HT-29 (cell line): Measurements from ENCODE around the gene RIN3. TPM values are rescaled to one million over a fixed set of nuclear protein-coding genes. Genes with fewer than 3 reads are reported as not detected.

Experiments
- DNase-seq: peaks from one replicate; pipeline ENCODE4 v3.0.0-alpha.2; 2015; ENCODE audit warnings: low spot score
- total RNA-seq: library from RNA; depleted of rRNA; stranded (reverse); fragments of >200 nt; shearing (Covaris generic); gene quantifications from 2 replicates; pipeline ENCODE4 v1.2.3, GENCODE V29; 2014

Gene RIN3
- total RNA-seq, 1 experiment from 2014 or later: not detected

- DNase-seq: no peak
Measured at GRCh38 chr14:92712654-92713051, 199.1 kb downstream of the RIN3 start.

GRCh38 chr14:92714739-92715307, 201.2 kb downstream of the RIN3 start:
- peak; percentile 77 for DNase-seq

- DNase-seq: no peak
Measured at GRCh38 chr14:92716131-92716530, 202.6 kb downstream of the RIN3 start.

GRCh38 chr14:92717571-92718042, 204.0 kb downstream of the RIN3 start:
- no peak for DNase-seq

- no peak for DNase-seq
Measured at GRCh38 chr14:92718664-92719063, 205.1 kb downstream of the RIN3 start.

GRCh38 chr14:92719421-92719820, 205.8 kb downstream of the RIN3 start:
- no peak for DNase-seq

GRCh38 chr14:92719890-92720323, 206.3 kb downstream of the RIN3 start:
- DNase-seq: peak; percentile 78

GRCh38 chr14:92724516-92725340, 211.1 kb downstream of the RIN3 start:
- no peak for DNase-seq

- DNase-seq: peak; percentile 79
Measured at GRCh38 chr14:92726135-92726932, 212.8 kb downstream of the RIN3 start.

- DNase-seq: no peak
Measured at GRCh38 chr14:92726933-92727262, 213.3 kb downstream of the RIN3 start.

- DNase-seq: no peak
Measured at GRCh38 chr14:92728759-92729364, 215.3 kb downstream of the RIN3 start.

GRCh38 chr14:92729634-92730358, 216.2 kb downstream of the RIN3 start:
- peak; percentile 11 for DNase-seq

- DNase-seq: no peak
Measured at GRCh38 chr14:92731622-92732115, 218.1 kb downstream of the RIN3 start.

GRCh38 chr14:92733007-92733406, 219.4 kb downstream of the RIN3 start:
- DNase-seq: no peak

- DNase-seq: no peak
Measured at GRCh38 chr14:92734618-92735017, 221.0 kb downstream of the RIN3 start.

GRCh38 chr14:92735344-92735743, 221.8 kb downstream of the RIN3 start:
- DNase-seq: no peak

- peak; percentile 42 for DNase-seq
Measured at GRCh38 chr14:92737206-92737605, 223.6 kb downstream of the RIN3 start.

- no peak for DNase-seq
Measured at GRCh38 chr14:92737619-92738188, 224.1 kb downstream of the RIN3 start.
